Gastroesophageal sphincter (tissue), 4 donors: ENCODE measurements around the gene CNTNAP5. TPM values are rescaled to one million over a fixed set of nuclear protein-coding genes. Genes with fewer than 3 reads are reported as not detected.

Experiments used
- ATAC-seq: fragments of 150-250 bp; one replicate; pipeline ENCODE4 v1.9.1; 2016; ENCODE audit warnings: mild to moderate bottlenecking, moderate library complexity
- H3K27ac ChIP-seq, 4 donors: fragments of 200-600 bp; sonication (generic) in 3 of 4; 1 replicate in 3 of 4; 2 replicates in 1 of 4; pipeline ENCODE4 v1.5.1; 2016 to 2019
- H3K27me3 ChIP-seq: fragments of 200-600 bp; sonication (generic); one replicate; pipeline ENCODE4 v1.5.1; 2019
- H3K36me3 ChIP-seq, 2 donors: fragments of 200-600 bp; sonication (generic); one replicate each; pipeline ENCODE4 v1.5.1; 2019; ENCODE audit warnings: control low read depth in 1 of 2
- H3K4me1 ChIP-seq, 3 donors: fragments of 200-600 bp; sonication (generic); 1 replicate in 2 of 3; 2 replicates in 1 of 3; pipeline ENCODE4 v1.5.1; 2016 to 2019; ENCODE audit warnings: control low read depth in 2 of 3
- H3K4me3 ChIP-seq, 2 donors: fragments of 200-600 bp; sonication (generic); one replicate each; pipeline ENCODE4 v1.5.1; 2019; ENCODE audit warnings: mild to moderate bottlenecking in 1 of 2, moderate library complexity in 1 of 2
- H3K9me3 ChIP-seq, 3 donors: fragments of 200-600 bp; sonication (generic); one replicate each; pipeline ENCODE4 v1.5.1; 2017 to 2019; ENCODE audit warnings: control low read depth in 2 of 3
- EP300 ChIP-seq: sonication (generic); formaldehyde crosslinking; IDR thresholded peaks from one replicate; pipeline ENCODE4 v1.6.1; 2017; ENCODE audit warnings: antibody characterized with exemption, mild to moderate bottlenecking
- POLR2A ChIP-seq, 2 donors: fragments of 450-650 bp; IDR thresholded peaks; one replicate each; pipeline ENCODE4 v1.6.1; 2017; ENCODE audit warnings: antibody characterized with exemption in 2 of 2, mild to moderate bottlenecking in 2 of 2, moderate library complexity in 1 of 2
- POLR2AphosphoS5 ChIP-seq: sonication (generic); formaldehyde crosslinking; IDR thresholded peaks from one replicate; pipeline ENCODE4 v1.6.1; 2017; ENCODE audit warnings: antibody characterized with exemption
- WGBS, 2 donors: methylation state at CpG; one replicate each; pipeline ENCODE4 v1.1.5; 2018; ENCODE audit warnings: low coverage in 1 of 2; 5-methylcytosine and 5-hydroxymethylcytosine counted together
- total RNA-seq, 4 donors: library from RNA; depleted of rRNA; stranded (reverse); fragments of >200 nt; gene quantifications; one replicate each; pipeline ENCODE4 v1.1.0, GENCODE V29; 2016
- TF ChIP-seq, protein P1 (sequence below), 4 experiments: fragments of 200-600 bp in 2 of 4; fragments of 450-650 bp in 2 of 4; sonication (generic) in 1 of 4; IDR thresholded peaks; one replicate each; pipeline ENCODE4 v1.5.1; 2017 to 2019; ENCODE audit warnings: antibody characterized with exemption in 4 of 4, mild to moderate bottlenecking in 2 of 4, moderate library complexity in 2 of 4

Gene CNTNAP5
- total RNA-seq, 4 donors from 2014 or later, result 3.2 TPM; not detected in 3

DNA sequence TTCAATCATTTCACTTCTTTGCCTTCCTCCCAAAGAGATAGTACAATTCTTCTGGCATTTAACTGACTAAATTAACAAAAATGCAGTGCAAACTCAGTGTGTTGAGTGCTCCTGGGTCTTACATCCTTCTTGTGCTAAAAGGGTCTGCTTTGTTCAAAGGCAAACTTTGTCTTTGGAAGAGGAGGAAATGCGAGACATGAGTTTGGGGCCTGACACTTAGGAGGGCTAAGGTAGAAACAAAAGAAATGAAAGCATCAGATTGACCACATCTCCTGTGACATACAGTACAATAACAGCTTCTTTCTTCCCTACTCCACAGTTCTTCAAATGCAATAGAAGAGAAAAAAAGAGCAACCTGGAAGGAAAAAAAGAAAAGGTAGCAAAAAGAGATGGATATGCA, 161.7 kb downstream of the CNTNAP5 start:
- H3K36me3 ChIP-seq, result no peaks in the 10 kb centered on the region
- WGBS, 2 donors, result 92 to 100% methylated on average over 1 of the region's 1 CpG

DNA sequence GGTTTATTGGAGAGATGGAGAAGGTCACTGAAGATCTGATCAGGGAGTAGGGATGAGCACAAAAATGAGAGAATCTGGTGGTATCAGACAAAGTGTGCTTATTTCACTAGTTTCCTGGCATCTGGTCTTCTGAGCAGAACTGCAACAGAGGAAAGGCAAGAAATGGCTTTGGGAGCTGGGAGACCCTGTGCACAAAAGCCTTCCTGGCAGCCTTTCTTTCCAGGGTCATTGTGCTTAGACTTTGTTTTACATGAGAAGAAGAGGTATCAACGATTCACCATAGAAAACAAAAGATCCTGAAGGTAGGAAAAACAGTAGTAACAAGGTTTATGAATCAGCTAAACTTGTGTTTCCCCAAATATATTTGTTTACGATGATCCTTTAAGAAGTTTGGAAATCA, 162.9 kb downstream of the CNTNAP5 start:
- Histone ChIP-seq H3K4me1 (no peaks in the 10 kb centered on the region), H3K36me3 (no peaks in the 10 kb centered on the region), H3K4me3 (no peak overlapping the region), H3K9me3 (no peaks in the 10 kb centered on the region), H3K27ac (no peak overlapping the region), H3K27me3 (no peaks in the 10 kb centered on the region)
- ATAC-seq, result no peak
- TF ChIP-seq POLR2A (IDR thresholded peaks at IDR 0.05) (no peak), POLR2AphosphoS5 (no peak), EP300 (no peak)
- TF ChIP-seq, protein P1, sequence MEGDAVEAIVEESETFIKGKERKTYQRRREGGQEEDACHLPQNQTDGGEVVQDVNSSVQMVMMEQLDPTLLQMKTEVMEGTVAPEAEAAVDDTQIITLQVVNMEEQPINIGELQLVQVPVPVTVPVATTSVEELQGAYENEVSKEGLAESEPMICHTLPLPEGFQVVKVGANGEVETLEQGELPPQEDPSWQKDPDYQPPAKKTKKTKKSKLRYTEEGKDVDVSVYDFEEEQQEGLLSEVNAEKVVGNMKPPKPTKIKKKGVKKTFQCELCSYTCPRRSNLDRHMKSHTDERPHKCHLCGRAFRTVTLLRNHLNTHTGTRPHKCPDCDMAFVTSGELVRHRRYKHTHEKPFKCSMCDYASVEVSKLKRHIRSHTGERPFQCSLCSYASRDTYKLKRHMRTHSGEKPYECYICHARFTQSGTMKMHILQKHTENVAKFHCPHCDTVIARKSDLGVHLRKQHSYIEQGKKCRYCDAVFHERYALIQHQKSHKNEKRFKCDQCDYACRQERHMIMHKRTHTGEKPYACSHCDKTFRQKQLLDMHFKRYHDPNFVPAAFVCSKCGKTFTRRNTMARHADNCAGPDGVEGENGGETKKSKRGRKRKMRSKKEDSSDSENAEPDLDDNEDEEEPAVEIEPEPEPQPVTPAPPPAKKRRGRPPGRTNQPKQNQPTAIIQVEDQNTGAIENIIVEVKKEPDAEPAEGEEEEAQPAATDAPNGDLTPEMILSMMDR (IDR thresholded peaks at IDR 0.05), result no peak
- WGBS, 2 donors, result 64% methylated on average over 2 of the region's 2 CpGs; no CpG with 5 or more reads in 1 of the 2 donors

More for the DNA sequence above, 161.7 kb downstream of the CNTNAP5 start:
- Histone ChIP-seq H3K27me3 (no peaks in the 10 kb centered on the region), H3K4me1 (no peaks in the 10 kb centered on the region), H3K27ac (no peak overlapping the region), H3K4me3 (no peak overlapping the region), H3K9me3 (no peaks in the 10 kb centered on the region)
- TF ChIP-seq, protein P1 (IDR thresholded peaks at IDR 0.05), result no peak
- TF ChIP-seq POLR2A (IDR thresholded peaks at IDR 0.05) (no peak), POLR2AphosphoS5 (no peak), EP300 (no peak)
- no peak for ATAC-seq

DNA sequence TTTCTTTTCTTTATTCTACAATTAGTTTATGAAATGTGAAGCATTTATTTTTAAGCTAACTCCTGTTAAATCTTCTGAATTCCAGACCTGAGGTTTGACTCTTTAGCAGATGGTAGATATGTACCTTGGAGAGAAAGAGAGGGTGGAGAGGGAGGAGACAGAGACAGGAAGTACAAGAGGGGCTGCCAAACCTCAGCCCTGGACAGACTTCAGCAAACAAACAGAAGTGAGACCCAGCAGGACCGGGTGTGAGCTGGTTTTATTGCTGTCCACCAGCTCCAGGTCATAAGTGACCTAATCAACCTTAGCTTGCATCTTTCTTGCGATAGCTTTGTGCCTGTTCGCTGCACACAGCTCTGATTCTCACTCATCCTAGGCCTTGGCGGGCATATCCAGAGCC, 168.6 kb downstream of the CNTNAP5 start:
- Histone ChIP-seq H3K4me1 (no peaks in the 10 kb centered on the region), H3K36me3 (no peaks in the 10 kb centered on the region), H3K4me3 (no peak overlapping the region), H3K9me3 (no peaks in the 10 kb centered on the region), H3K27me3 (no peaks in the 10 kb centered on the region), H3K27ac (no peak overlapping the region)
- TF ChIP-seq, protein P1 (IDR thresholded peaks at IDR 0.05), result no peak
- TF ChIP-seq POLR2A (IDR thresholded peaks at IDR 0.05) (no peak), EP300 (no peak), POLR2AphosphoS5 (no peak)
- 80 to 89% methylated on average over 3 to 4 of the region's 4 CpGs for WGBS, 2 donors
- ATAC-seq, result no peak

DNA sequence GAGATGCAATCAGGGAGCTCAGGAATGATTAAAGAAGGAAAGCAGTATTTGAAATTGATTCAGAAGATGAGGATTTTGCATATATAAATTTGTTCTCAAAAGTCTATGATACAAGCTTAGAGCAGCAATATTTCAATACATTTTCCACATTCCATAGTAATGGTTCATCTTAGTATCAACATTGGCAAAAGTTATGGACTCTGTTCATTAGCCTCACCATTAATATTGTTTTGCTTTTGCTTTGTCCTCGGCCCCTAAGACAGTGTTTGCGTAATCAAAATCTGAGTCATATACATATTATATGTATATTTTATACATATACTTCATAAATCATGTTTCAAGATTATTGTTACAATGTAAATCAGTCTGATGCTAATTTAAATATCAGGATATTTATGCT, 176.6 kb downstream of the CNTNAP5 start:
- no peak overlapping the region for H3K4me3 ChIP-seq
- H3K27ac ChIP-seq, result no peak overlapping the region
- no peak for ATAC-seq
- TF ChIP-seq POLR2AphosphoS5, result no peak
- TF ChIP-seq POLR2A (IDR thresholded peaks at IDR 0.05), result no peak
- TF ChIP-seq, protein P1 (IDR thresholded peaks at IDR 0.05), result no peak
- no peak for TF ChIP-seq EP300
- no peaks in the 10 kb centered on the region for H3K27me3 ChIP-seq
- no peaks in the 10 kb centered on the region for H3K9me3 ChIP-seq
- H3K36me3 ChIP-seq, result no peaks in the 10 kb centered on the region
- WGBS, 2 donors, result 79 to 94% methylated on average over 2 of the region's 2 CpGs
- H3K4me1 ChIP-seq, result no peaks in the 10 kb centered on the region

DNA sequence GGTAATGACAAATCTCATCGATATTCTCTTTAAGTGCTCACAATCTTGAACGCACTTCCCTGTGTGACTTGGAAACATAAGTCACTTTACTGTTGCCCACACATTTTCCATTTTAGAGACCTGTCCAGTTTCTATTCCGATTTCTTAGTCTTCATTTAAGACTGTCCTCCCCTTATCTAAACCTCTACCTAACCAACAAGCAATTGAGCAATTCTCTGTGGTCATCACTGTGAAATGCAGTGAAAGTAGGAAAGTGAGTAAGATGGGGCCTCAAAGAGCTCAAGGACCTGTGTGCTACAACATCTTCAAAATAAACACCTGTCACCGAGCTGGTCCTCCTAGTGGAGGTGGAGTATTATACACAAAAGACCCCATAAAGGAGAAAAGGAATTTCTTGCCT, 184.4 kb downstream of the CNTNAP5 start:
- no peaks in the 10 kb centered on the region for H3K9me3 ChIP-seq
- no peak overlapping the region for H3K27ac ChIP-seq
- H3K27me3 ChIP-seq, result no peaks in the 10 kb centered on the region
- TF ChIP-seq EP300 (no peak), POLR2AphosphoS5 (no peak), POLR2A (IDR thresholded peaks at IDR 0.05) (no peak)
- TF ChIP-seq, protein P1 (IDR thresholded peaks at IDR 0.05), result no peak
- H3K4me1 ChIP-seq, result no peaks in the 10 kb centered on the region
- ATAC-seq, result no peak
- H3K36me3 ChIP-seq, result no peaks in the 10 kb centered on the region
- no peak overlapping the region for H3K4me3 ChIP-seq
- WGBS, 2 donors, result 92 to 98% methylated on average over 3 to 4 of the region's 4 CpGs
